Fibroblast of skin of left biceps (primary cell): ENCODE measurements around the gene SEMA5A.
A peak's percentile ranks its signal among the peaks of the same experiment; 100 is the strongest.

ENCODE experiments used
- DNase-seq, 2 experiments: peaks; one replicate each; pipeline ENCODE4 v3.0.0-alpha.2; 2013; ENCODE audit warnings: low read depth in 2 of 2

The SEMA5A gene

DNA sequence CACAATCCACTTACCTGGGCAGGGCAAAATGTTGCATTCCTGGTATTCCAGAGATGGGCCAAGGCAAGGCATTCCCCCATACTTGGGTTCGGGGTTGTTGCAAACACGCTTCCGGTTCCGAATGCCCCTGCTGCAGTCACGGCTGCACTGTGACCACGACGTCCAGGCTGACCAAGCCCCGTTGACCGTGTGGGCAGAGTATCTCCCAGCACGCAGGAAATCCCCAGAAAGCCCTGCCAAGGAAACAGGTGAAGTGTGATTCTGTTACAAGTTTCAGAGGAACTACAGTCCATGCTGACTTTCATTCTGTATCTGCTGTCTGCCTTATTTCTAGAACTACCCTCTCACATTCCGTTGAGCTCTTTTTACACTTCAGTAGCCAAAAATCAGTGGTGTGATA lies 483.0 kb downstream of the SEMA5A start:
- no peak for DNase-seq

- DNase-seq: peak; percentile 43 to 49
Observed at GRCh38 chr5:9059920-9060691, 485.8 kb downstream of the SEMA5A start.

DNA sequence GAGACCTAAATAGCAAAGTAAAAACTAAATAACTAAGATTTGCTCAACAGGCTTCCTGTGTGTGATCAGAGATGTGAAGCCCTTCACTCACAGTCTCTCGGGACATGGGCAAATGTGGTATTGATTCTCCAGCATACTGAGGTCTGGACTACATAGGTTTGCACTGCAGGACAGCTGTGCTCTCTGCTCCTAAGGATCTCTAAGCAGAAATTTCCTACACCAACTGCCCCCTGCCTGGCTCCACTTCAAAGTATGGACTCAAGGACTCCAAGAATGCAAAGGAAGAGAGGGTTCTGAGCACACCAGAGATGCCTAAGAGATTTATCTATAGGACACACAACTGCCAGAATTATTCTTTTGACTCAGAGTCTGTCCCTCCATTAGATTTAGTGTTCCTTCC lies 487.2 kb downstream of the SEMA5A start:
- DNase-seq: no peak

- no peak for DNase-seq
Observed at GRCh38 chr5:9058161-9058560, 487.7 kb downstream of the SEMA5A start.

- DNase-seq: no peak
Observed at GRCh38 chr5:9057406-9058000, 488.4 kb downstream of the SEMA5A start.

DNA sequence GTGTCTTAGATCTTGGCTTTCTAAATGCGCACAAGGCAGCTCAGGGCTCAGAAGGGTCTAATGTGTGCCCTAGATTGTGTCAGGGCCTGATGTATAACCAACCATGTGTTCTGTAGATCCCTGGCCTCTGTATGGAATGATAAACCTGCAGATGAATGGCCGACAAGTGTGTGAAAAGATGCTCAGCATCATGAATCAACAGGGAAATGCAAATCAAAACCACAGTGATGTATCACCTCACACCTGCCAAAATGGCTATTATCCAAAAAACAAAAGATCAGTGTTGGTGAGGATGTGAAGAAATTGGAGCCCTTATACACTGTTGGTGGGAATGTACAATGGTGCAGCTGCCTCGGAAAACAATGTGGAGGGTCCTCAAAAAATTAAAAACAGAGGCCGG lies 489.8 kb downstream of the SEMA5A start:
- no peak for DNase-seq

DNA sequence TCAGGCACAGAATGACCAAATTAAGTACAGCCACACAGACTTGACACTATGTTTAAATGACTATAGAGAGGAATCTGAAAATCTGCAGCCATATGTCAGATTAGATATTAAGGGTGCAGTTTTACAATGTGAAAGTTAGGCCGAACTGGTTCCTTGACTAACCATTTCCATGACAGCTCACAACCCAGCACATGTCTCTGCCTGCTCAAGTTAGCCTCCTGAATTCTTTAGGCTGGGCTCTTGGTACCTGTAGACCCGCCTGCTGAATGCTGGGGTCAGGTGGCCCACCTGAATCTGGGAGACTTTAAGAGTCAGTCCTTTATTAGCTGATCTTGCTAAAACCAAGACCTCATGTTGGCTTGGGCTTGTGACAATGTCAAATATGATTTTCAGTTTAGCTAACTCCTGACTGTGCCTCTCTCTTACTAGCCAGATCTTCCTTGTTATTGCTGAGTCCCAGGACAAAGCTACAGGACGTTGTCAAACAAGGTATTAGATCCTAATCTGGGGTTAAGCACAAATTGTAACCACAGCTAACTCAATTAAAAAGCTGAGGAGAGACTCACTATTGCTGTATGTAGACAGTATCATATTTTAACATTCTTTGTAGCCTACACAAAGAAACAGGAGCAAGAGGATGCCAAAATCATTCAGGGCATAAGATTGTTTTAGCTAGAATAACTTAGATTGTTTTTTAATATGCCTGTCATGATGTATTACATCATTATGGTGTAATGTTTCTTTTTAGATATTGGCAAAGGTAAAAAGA lies 490.9 kb downstream of the SEMA5A start:
- no peak for DNase-seq

- DNase-seq: no peak
Observed at GRCh38 chr5:9054322-9054721, 491.6 kb downstream of the SEMA5A start.

- no peak for DNase-seq
Observed at GRCh38 chr5:9052421-9052820, 493.5 kb downstream of the SEMA5A start.

- DNase-seq: no peak
Observed at GRCh38 chr5:9051779-9052178, 494.1 kb downstream of the SEMA5A start.

- DNase-seq: no peak
Observed at GRCh38 chr5:9047932-9048331, 497.9 kb downstream of the SEMA5A start.

DNA sequence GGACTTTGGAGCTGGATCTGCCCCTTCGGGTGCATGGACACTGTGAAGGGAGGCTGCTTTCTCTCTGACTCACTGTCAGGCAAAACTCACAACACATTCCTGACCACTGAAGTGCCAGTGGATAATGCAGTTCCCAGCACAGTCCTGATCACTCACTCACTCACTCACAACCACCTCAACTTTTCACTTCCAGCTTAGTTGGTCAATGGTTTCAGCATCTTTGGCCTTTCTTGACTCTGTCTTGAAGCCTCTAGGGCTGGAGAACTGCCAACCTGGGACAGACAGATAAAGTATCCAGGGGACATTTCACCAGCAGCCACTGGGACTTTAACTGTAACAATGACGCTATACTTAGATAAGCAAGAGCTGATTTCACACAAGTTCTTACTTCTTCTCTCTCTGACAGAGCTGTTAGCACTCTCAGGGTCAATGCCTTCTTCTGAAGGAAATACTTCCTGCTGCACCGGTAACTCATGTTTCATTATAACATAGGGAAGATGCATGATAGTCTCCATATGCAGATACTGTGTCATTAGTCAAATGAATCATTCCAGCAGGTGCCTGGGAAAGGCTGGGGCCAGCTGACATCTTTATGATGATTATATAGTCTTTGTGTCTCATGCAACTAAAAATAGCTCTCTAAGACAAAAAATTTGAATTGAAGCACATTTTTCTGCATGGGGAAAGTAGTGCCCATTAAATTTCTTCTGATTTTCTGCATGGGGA lies 499.0 kb downstream of the SEMA5A start:
- peak in 1 of 2 experiments; percentile 39 for DNase-seq

- DNase-seq: no peak
Observed at GRCh38 chr5:9045946-9046345, 499.9 kb downstream of the SEMA5A start.

GRCh38 chr5:9042241-9042640 lies 503.6 kb downstream of the SEMA5A start:
- no peak for DNase-seq

DNA sequence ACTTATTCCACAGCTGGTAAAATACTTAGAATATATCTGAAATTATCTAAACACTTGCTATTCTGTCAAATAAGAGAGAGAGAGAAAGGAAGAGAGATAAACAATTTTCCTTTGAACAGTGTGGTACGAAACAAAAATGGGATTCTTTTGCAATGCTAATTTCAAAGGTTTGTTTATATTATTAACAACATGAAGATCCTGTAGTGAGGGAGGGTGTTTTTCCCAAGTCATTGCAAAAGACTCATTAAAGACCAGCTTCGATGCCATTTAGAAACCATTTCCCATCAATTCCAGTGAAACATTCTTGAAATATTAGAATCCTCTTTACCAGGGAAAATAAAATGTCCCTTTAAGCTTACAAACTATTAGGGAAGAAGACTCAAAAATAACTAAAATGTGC lies 505.4 kb downstream of the SEMA5A start:
- no peak for DNase-seq

- no peak for DNase-seq
Observed at GRCh38 chr5:9037048-9037447, 508.8 kb downstream of the SEMA5A start.

DNA sequence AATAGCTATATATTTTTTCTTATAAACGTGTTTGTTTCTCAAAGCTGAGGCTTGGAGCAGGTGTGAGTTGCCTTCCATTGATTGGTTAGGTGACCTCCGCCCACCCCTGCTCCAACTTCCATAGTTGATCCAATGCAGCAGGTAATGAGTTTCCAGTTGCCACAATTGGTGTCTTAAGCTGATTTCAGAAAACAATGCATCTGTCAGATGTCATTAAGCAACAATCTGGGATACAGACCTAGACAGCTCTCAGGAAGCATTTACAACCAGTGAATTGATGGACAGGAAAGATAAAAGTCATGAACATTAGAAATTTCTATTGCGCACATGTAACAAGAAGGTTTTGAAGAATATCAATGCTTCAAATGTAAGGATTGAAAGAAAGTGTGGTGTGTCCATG lies 510.5 kb downstream of the SEMA5A start:
- no peak for DNase-seq

DNA sequence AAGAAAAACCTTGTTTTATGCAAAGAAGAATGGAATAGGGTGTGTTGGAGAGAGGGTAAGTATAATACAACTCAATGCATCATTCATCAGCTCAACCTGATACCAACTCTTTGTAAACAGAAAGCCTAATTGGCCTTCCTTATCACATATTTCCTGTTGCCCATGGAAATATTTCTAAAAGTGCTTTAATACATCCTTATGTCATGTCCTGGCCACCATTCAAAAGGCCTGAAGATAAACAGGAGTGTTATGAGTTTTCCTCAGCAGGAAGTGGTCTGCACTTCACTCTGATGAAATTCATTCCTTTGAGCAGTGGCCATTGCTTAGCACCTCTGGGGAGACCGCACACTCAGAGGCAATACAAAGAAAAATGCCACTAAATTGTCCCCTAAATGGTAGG lies 511.2 kb downstream of the SEMA5A start:
- DNase-seq: no peak

DNA sequence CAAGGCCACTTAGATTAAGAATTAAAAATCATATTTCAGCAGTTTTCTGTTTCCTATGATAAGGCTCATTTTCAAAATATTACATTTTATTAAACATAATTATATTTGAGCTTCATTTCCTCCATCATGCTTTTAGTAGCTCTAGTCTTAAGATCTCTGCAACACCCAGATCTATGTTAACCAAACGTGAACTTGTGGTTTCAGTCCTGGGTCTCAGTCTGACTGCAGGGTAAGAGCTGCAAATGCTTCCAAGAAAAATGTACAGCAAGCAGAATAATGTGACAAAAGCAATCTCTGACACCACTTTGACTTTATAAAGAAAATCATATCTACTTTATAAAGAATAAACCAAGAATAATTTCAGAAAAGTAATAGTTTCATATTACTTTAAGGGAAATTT lies 512.4 kb downstream of the SEMA5A start:
- no peak for DNase-seq

DNA sequence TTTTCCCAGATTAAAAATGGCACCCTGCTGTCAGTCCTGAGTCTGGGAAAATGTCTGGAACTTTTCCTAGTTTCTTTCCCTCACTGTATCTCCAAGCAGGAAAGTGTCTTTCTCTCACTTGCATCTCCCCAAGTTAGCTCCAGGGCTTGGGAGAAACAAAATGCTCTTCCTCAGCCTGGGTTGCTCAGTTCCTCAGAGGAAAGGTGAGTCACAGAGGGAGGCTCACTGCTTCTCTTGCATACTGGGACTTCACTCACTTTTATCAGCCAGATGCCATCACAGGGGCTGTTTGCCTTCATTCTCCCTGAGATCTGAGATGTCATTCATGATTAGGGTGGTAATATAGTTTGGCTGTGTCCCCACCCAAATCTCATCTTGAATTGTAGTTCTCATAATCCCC lies 519.9 kb downstream of the SEMA5A start:
- DNase-seq: no peak

- DNase-seq: no peak
Observed at GRCh38 chr5:9020996-9021395, 524.9 kb downstream of the SEMA5A start.

GRCh38 chr5:9015937-9016270 lies 530.0 kb downstream of the SEMA5A start:
- no peak for DNase-seq
